IMR-90 (cell line): ENCODE results near the gene CLHC1. TPM values are rescaled to one million over a fixed set of nuclear protein-coding genes. Genes with fewer than 3 reads are reported as not detected.

ENCODE experiments used
- ATAC-seq: fragments of 200-7000 bp; cut with Tn5 transposase; 2 replicates; pipeline ENCODE4 v1.9.1; 2020; ENCODE audit warnings: low read depth, mild to moderate bottlenecking, moderate library complexity
- BruUV-seq: library from RNA; stranded (reverse); fragments of 400-500 nt; replicated peaks from 2 replicates; lab custom pipeline; 2021; lab: Mats Ljungman, UMichigan
- CTCF ChIA-PET: fragments of 300-600 bp; formaldehyde crosslinking; extraction: SDS; loops from one replicate; lab custom pipeline; 2021; ENCODE audit warnings: antibody characterized with exemption; lab: Yijun Ruan, JAX
- POLR2A ChIA-PET: fragments of 300-600 bp; sonication (Branson Sonifier 250); formaldehyde crosslinking; loops from one replicate; lab custom pipeline; 2022; ENCODE audit warnings: antibody characterized with exemption; ENCODE audit not compliant: unreplicated experiment; lab: Charles Lee
- DNase-seq: peaks from one replicate; pipeline ENCODE4 v3.0.0; 2013
- H2AFZ ChIP-seq: replicated peaks from 2 replicates; pipeline ENCODE3; 2013; ENCODE audit warnings: low read length, mild to moderate bottlenecking; ENCODE audit not compliant: poor library complexity
- H2AK5ac ChIP-seq: 2 replicates; pipeline ENCODE4 v1.6.1; 2013; ENCODE audit warnings: low read depth, low read length, inconsistent platforms
- H2AK9ac ChIP-seq: replicated peaks from 2 replicates; pipeline ENCODE3; 2013; ENCODE audit warnings: mild to moderate bottlenecking, low read depth, low read length, moderate library complexity; ENCODE audit not compliant: poor library complexity
- H2BK120ac ChIP-seq: 2 replicates; pipeline ENCODE4 v1.6.1; 2013; ENCODE audit warnings: low read depth, low read length, inconsistent platforms
- H2BK15ac ChIP-seq: 3 replicates; pipeline ENCODE4 v1.6.1; 2013; ENCODE audit warnings: low read depth, low read length, inconsistent platforms
- H2BK20ac ChIP-seq: 2 replicates; pipeline ENCODE4 v1.6.1; 2013; ENCODE audit warnings: low read depth, mild to moderate bottlenecking, inconsistent platforms, low read length, moderate library complexity
- H2BK5ac ChIP-seq: 2 replicates; pipeline ENCODE4 v1.6.1; 2013; ENCODE audit warnings: mild to moderate bottlenecking, low read depth, low read length, inconsistent platforms; ENCODE audit not compliant: poor library complexity, severe bottlenecking
- H3K14ac ChIP-seq: replicated peaks from 2 replicates; pipeline ENCODE4 v1.6.1; 2013; ENCODE audit warnings: low read depth, low read length, inconsistent platforms
- H3K18ac ChIP-seq: 2 replicates; pipeline ENCODE4 v1.6.1; 2013; ENCODE audit warnings: low read depth, low read length, control low read depth
- H3K23ac ChIP-seq: 2 replicates; pipeline ENCODE4 v1.6.1; 2013; ENCODE audit warnings: low read depth, low read length, inconsistent platforms
- H3K27ac ChIP-seq: 2 replicates; pipeline ENCODE4 v1.5.1; 2013; ENCODE audit warnings: mild to moderate bottlenecking, control low read depth, low read length; ENCODE audit not compliant: insufficient read depth
- H3K27me3 ChIP-seq: 2 replicates; pipeline ENCODE4 v1.6.1; 2013; ENCODE audit warnings: low read length; ENCODE audit not compliant: control insufficient read depth, insufficient read depth
- H3K36me3 ChIP-seq: 2 replicates; pipeline ENCODE4 v1.6.1; 2013; ENCODE audit warnings: low read length, mixed read lengths; ENCODE audit not compliant: control insufficient read depth, insufficient read depth
- H3K4ac ChIP-seq: 2 replicates; pipeline ENCODE4 v1.6.1; 2013; ENCODE audit warnings: low read depth, low read length, inconsistent platforms
- H3K4me1 ChIP-seq: 2 replicates; pipeline ENCODE4 v1.6.1; 2013; ENCODE audit warnings: low read length, mixed read lengths; ENCODE audit not compliant: control insufficient read depth, insufficient read depth
- H3K4me2 ChIP-seq: 2 replicates; pipeline ENCODE4 v1.6.1; 2013; ENCODE audit warnings: low read depth, mild to moderate bottlenecking, control low read depth, low read length, moderate library complexity
- H3K4me3 ChIP-seq: 2 replicates; pipeline ENCODE4 v1.5.1; 2013; ENCODE audit warnings: low read depth, mild to moderate bottlenecking, control low read depth, low read length, moderate library complexity; ENCODE audit not compliant: insufficient read depth
- H3K56ac ChIP-seq: 2 replicates; pipeline ENCODE4 v1.6.1; 2013; ENCODE audit warnings: low read length, inconsistent platforms; ENCODE audit not compliant: insufficient read depth; ENCODE audit errors: extremely low read depth
- H3K79me1 ChIP-seq, 2 experiments: 2 replicates each; pipeline ENCODE4 v1.6.1; 2013; ENCODE audit warnings: low read length in 2 of 2, inconsistent platforms in 1 of 2, low read depth in 1 of 2
- H3K9ac ChIP-seq: 2 replicates; pipeline ENCODE4 v1.6.1; 2013; ENCODE audit warnings: low read depth, low read length, control low read depth
- H3K9me1 ChIP-seq: 2 replicates; pipeline ENCODE4 v1.6.1; 2013; ENCODE audit warnings: low read length, inconsistent platforms; ENCODE audit not compliant: insufficient read depth
- H3K9me3 ChIP-seq: 2 replicates; pipeline ENCODE4 v1.6.1; 2013; ENCODE audit warnings: low read length; ENCODE audit not compliant: control insufficient read depth, insufficient read depth
- H4K20me1 ChIP-seq: 2 replicates; pipeline ENCODE4 v1.6.1; 2013; ENCODE audit warnings: low read length, inconsistent platforms; ENCODE audit not compliant: insufficient read depth
- H4K5ac ChIP-seq: 2 replicates; pipeline ENCODE4 v1.6.1; 2013; ENCODE audit warnings: mild to moderate bottlenecking, low read depth, low read length, control low read depth
- H4K8ac ChIP-seq, 2 experiments: 2 replicates each; pipeline ENCODE4 v1.6.1; 2013; ENCODE audit warnings: low read depth in 2 of 2, low read length in 2 of 2, control low read depth in 1 of 2, inconsistent platforms in 1 of 2
- H4K91ac ChIP-seq: 2 replicates; pipeline ENCODE4 v1.6.1; 2013; ENCODE audit warnings: low read depth, low read length, inconsistent platforms; ENCODE audit not compliant: insufficient read depth
- BHLHE40 ChIP-seq: fragments of 150-350 bp; IDR thresholded peaks from 2 replicates; pipeline ENCODE4 v1.6.1; 2016; ENCODE audit warnings: mild to moderate bottlenecking, low read depth, low read length
- CEBPB ChIP-seq: IDR thresholded peaks from 2 replicates; pipeline ENCODE4 v1.6.1; 2012; ENCODE audit warnings: low read depth, low read length, improper control_type of control experiment
- CHD1 ChIP-seq: IDR thresholded peaks from 2 replicates; pipeline ENCODE4 v1.6.1; 2012; ENCODE audit warnings: low read depth, low read length, improper control_type of control experiment
- FOS ChIP-seq: fragments of 150-350 bp; IDR thresholded peaks from 2 replicates; pipeline ENCODE4 v1.6.1; 2016; ENCODE audit warnings: low read depth, low read length
- MAFK ChIP-seq: IDR thresholded peaks from 2 replicates; pipeline ENCODE4 v1.6.1; 2012; ENCODE audit warnings: low read depth, low read length, improper control_type of control experiment
- MAZ ChIP-seq: IDR thresholded peaks from 2 replicates; pipeline ENCODE4 v1.6.1; 2012; ENCODE audit warnings: low read depth, mild to moderate bottlenecking, low read length, improper control_type of control experiment, moderate library complexity, borderline replicate concordance
- MXI1 ChIP-seq: IDR thresholded peaks from 2 replicates; pipeline ENCODE4 v1.6.1; 2012; ENCODE audit warnings: low read depth, mild to moderate bottlenecking, low read length, moderate library complexity, borderline replicate concordance
- NFE2L2 ChIP-seq: fragments of 150-350 bp; IDR thresholded peaks from 2 replicates; pipeline ENCODE4 v1.6.1; 2016; ENCODE audit warnings: low read depth, mild to moderate bottlenecking, low read length
- POLR2A ChIP-seq: IDR thresholded peaks from 2 replicates; pipeline ENCODE4 v1.6.1; 2012; ENCODE audit warnings: mild to moderate bottlenecking, low read depth, low read length
- RAD21 ChIP-seq: IDR thresholded peaks from 2 replicates; pipeline ENCODE4 v1.6.1; 2012; ENCODE audit warnings: low read length, improper control_type of control experiment
- RCOR1 ChIP-seq: IDR thresholded peaks from 2 replicates; pipeline ENCODE4 v1.6.1; 2012; ENCODE audit warnings: mild to moderate bottlenecking, low read length, improper control_type of control experiment; ENCODE audit not compliant: insufficient replicate concordance
- RFX5 ChIP-seq: IDR thresholded peaks from 2 replicates; pipeline ENCODE4 v1.8.0; 2012; ENCODE audit warnings: low read depth, mild to moderate bottlenecking, low read length, moderate library complexity
- SMC3 ChIP-seq: fragments of 150-350 bp; IDR thresholded peaks from 2 replicates; pipeline ENCODE4 v1.6.1; 2016; ENCODE audit warnings: low read depth, mild to moderate bottlenecking, antibody characterized with exemption, low read length, moderate library complexity
- WGBS, 2 experiments: methylation state at CpG; one replicate each; pipeline versions ENCODE4 v1.1.5 to v1.1.7; 2013; ENCODE audit warnings: missing lambda C conversion rate in 2 of 2; ENCODE audit not compliant: insufficient read length in 1 of 2; ENCODE audit errors: extremely low coverage in 2 of 2; 5-methylcytosine and 5-hydroxymethylcytosine counted together
- dilution Hi-C: fragments of 300-500 bp; cut with HindIII; formaldehyde crosslinking; loops from one replicate; pipeline ENCODE4 v1.14.3; 2018; ENCODE audit warnings: low sequenced_read_pairs; ENCODE audit not compliant: unreplicated experiment
- in situ Hi-C: fragments of 300-500 bp; cut with MboI; formaldehyde crosslinking; loops from 3 replicates; pipeline ENCODE4 v1.14.3; 2019; ENCODE audit warnings: low sequenced_read_pairs, inconsistent platforms, mixed read lengths
- intact Hi-C: fragments of 100-400 bp; cut with micrococcal nuclease; formaldehyde crosslinking; loops from 2 replicates; pipeline ENCODE4 v1.10.0; 2022
- polyA plus RNA-seq, 3 experiments: library from polyadenylated mRNA; depleted of rRNA; stranded (reverse); fragments of >200 nt; gene quantifications; 2 replicates each; pipeline ENCODE4 v1.2.3, GENCODE V29; 2012; ENCODE audit warnings: low replicate concordance in 1 of 3
- total RNA-seq: library from RNA; depleted of rRNA; stranded (reverse); fragments of >200 nt; gene quantifications from 2 replicates; pipeline ENCODE4 v1.2.3, GENCODE V29; 2012
- TF ChIP-seq, protein P1 (sequence below): fragments of 150-350 bp; IDR thresholded peaks from 2 replicates; pipeline ENCODE4 v1.6.1; 2017; ENCODE audit warnings: mild to moderate bottlenecking, antibody characterized with exemption, low read length, low read depth
- TF ChIP-seq, protein P2 (sequence below): conservative IDR thresholded peaks from 2 replicates; pipeline ENCODE4 v1.5.1; 2012; ENCODE audit warnings: mild to moderate bottlenecking, low read depth, low read length, improper control_type of control experiment
- TF ChIP-seq, protein P3 (sequence below): fragments of 150-350 bp; IDR thresholded peaks from 2 replicates; pipeline ENCODE4 v1.6.1; 2016; ENCODE audit warnings: low read depth, mild to moderate bottlenecking, low read length, moderate library complexity, borderline replicate concordance

CLHC1 gene
- total and polyA plus RNA-seq, 2 of the 4 experiments (the other 2 are of a cell fraction) = 2.3 to 5.3 TPM

DNA sequence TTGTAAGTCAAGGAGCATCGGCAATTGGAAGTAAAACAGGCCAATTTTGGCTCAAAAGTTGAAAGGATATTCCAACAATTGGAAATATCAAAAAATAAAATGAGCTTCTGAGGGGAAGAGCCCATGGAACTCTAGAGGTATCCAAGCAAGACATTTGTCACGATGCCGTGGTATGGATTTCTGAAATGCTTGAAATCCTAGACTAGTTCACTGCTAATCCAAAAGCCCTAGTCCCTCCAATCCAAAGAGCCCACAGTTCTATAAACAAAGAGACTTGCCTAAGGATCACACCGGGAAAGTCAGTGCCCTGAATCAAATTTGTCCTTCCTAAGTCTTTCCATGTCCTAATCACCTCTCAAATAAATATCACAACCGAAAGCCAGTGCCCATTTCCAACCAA lies 85.1 kb downstream of the CLHC1 start:
- TF ChIP-seq CHD1 (no peak), SMC3 (no peak), RFX5 (no peak), MAFK (no peak), NFE2L2 (no peak), RCOR1 (no peak), RAD21 (no peak), CEBPB (no peak), BHLHE40 (no peak), MAZ (no peak), FOS (no peak), MXI1 (no peak), POLR2A (no peak)
- TF ChIP-seq, protein P1, sequence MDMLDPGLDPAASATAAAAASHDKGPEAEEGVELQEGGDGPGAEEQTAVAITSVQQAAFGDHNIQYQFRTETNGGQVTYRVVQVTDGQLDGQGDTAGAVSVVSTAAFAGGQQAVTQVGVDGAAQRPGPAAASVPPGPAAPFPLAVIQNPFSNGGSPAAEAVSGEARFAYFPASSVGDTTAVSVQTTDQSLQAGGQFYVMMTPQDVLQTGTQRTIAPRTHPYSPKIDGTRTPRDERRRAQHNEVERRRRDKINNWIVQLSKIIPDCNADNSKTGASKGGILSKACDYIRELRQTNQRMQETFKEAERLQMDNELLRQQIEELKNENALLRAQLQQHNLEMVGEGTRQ = no peak
- TF ChIP-seq, protein P2, sequence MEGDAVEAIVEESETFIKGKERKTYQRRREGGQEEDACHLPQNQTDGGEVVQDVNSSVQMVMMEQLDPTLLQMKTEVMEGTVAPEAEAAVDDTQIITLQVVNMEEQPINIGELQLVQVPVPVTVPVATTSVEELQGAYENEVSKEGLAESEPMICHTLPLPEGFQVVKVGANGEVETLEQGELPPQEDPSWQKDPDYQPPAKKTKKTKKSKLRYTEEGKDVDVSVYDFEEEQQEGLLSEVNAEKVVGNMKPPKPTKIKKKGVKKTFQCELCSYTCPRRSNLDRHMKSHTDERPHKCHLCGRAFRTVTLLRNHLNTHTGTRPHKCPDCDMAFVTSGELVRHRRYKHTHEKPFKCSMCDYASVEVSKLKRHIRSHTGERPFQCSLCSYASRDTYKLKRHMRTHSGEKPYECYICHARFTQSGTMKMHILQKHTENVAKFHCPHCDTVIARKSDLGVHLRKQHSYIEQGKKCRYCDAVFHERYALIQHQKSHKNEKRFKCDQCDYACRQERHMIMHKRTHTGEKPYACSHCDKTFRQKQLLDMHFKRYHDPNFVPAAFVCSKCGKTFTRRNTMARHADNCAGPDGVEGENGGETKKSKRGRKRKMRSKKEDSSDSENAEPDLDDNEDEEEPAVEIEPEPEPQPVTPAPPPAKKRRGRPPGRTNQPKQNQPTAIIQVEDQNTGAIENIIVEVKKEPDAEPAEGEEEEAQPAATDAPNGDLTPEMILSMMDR = no peak
- TF ChIP-seq, protein P3, sequence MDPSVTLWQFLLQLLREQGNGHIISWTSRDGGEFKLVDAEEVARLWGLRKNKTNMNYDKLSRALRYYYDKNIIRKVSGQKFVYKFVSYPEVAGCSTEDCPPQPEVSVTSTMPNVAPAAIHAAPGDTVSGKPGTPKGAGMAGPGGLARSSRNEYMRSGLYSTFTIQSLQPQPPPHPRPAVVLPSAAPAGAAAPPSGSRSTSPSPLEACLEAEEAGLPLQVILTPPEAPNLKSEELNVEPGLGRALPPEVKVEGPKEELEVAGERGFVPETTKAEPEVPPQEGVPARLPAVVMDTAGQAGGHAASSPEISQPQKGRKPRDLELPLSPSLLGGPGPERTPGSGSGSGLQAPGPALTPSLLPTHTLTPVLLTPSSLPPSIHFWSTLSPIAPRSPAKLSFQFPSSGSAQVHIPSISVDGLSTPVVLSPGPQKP = no peak
- H4K20me1 ChIP-seq = no peaks in the 10 kb centered on the region
- no peak overlapping the region for H2BK15ac ChIP-seq
- peaks cover 12% of the 10 kb centered on the region for H3K4me1 ChIP-seq
- ChIA-PET POLR2A (no interaction called here), CTCF (no interaction called here)
- 100% methylated on average over 1 of the region's 5 CpGs; no CpG with 5 or more reads in 1 of the 2 experiments for WGBS, 2 experiments
- H3K9ac ChIP-seq = no peak overlapping the region
- H3K79me1 ChIP-seq = peaks cover 0 to 15% of the 10 kb centered on the region in 2 experiments; a peak in 1 of 4 replicates
- no peak overlapping the region for H3K4me2 ChIP-seq
- H4K8ac ChIP-seq = no peak overlapping the region
- no peaks in the 10 kb centered on the region for H3K9me3 ChIP-seq
- H3K27me3 ChIP-seq = no peaks in the 10 kb centered on the region
- H2BK120ac ChIP-seq = no peak overlapping the region
- no peak overlapping the region for H3K14ac ChIP-seq
- H2AFZ ChIP-seq = no peak overlapping the region
- no peak overlapping the region for H3K4ac ChIP-seq
- H3K18ac ChIP-seq = no peak overlapping the region
- ATAC-seq = no peak
- in situ Hi-C loops = no loop called here
- no peak overlapping the region for H3K56ac ChIP-seq
- BruUV-seq = no TSS peak
- H4K91ac ChIP-seq = no peak overlapping the region
- no peak overlapping the region for H2BK5ac ChIP-seq
- dilution Hi-C loops = no loop called here
- no peak for DNase-seq
- intact Hi-C loops = no loop called here
- H2AK5ac ChIP-seq = no peak overlapping the region
- H3K4me3 ChIP-seq = no peak overlapping the region
- no peak overlapping the region for H3K27ac ChIP-seq
- H3K36me3 ChIP-seq = no peaks in the 10 kb centered on the region
- H3K23ac ChIP-seq = no peak overlapping the region
- peaks cover 13% of the 10 kb centered on the region for H3K9me1 ChIP-seq
- H4K5ac ChIP-seq = no peak overlapping the region
- no peak overlapping the region for H2AK9ac ChIP-seq
- H2BK20ac ChIP-seq = no peak overlapping the region
